GM23338 (cell line): ENCODE measurements around the gene ARHGAP4. TPM values are rescaled to one million over a fixed set of nuclear protein-coding genes. Genes with fewer than 3 reads are reported as not detected.

Source experiments
- ATAC-seq: fragments of 200-7000 bp; cut with Tn5 transposase; 3 replicates; pipeline ENCODE4 v1.9.1; 2020
- DNase-seq: peaks from one replicate; pipeline ENCODE4 v3.0.0-alpha.2; 2015; ENCODE audit warnings: low spot score
- H2AFZ ChIP-seq: fragments of 200-600 bp; sonication (generic); 2 replicates; pipeline ENCODE4 v1.8.0; 2016; ENCODE audit warnings: antibody characterized with exemption, mild to moderate bottlenecking, moderate library complexity
- H3F3A ChIP-seq: fragments of 200-600 bp; sonication (generic); replicated peaks from 2 replicates; pipeline ENCODE4 v1.8.0; 2017; ENCODE audit warnings: antibody characterized with exemption, mixed run types, low read depth
- H3K27ac ChIP-seq: fragments of 200-600 bp; sonication (generic); 2 replicates; pipeline ENCODE4 v1.6.1; 2016; ENCODE audit warnings: low read depth
- H3K27me3 ChIP-seq: fragments of 200-600 bp; sonication (generic); 2 replicates; pipeline ENCODE4 v1.8.0; 2016; ENCODE audit warnings: mild to moderate bottlenecking, mixed run types, moderate library complexity; ENCODE audit not compliant: insufficient read depth
- H3K36me3 ChIP-seq: fragments of 200-600 bp; sonication (generic); 2 replicates; pipeline ENCODE4 v1.8.0; 2016; ENCODE audit warnings: mild to moderate bottlenecking; ENCODE audit not compliant: insufficient read depth
- H3K4me1 ChIP-seq: fragments of 200-600 bp; sonication (generic); 2 replicates; pipeline ENCODE4 v1.8.0; 2016; ENCODE audit warnings: mild to moderate bottlenecking, moderate library complexity; ENCODE audit not compliant: insufficient read depth
- H3K4me2 ChIP-seq: fragments of 200-600 bp; sonication (generic); 2 replicates; pipeline ENCODE4 v1.7.1; 2017; ENCODE audit warnings: mixed run types
- H3K4me3 ChIP-seq: fragments of 200-600 bp; sonication (generic); 2 replicates; pipeline ENCODE4 v1.6.1; 2016; ENCODE audit warnings: mixed run types
- H3K79me2 ChIP-seq: fragments of 200-600 bp; sonication (generic); replicated peaks from 2 replicates; pipeline ENCODE4 v1.8.0; 2017; ENCODE audit warnings: mild to moderate bottlenecking; ENCODE audit not compliant: insufficient read depth
- H3K9me2 ChIP-seq: fragments of 200-600 bp; sonication (generic); 2 replicates; pipeline ENCODE4 v1.8.0; 2017; ENCODE audit not compliant: insufficient read depth
- H4K20me1 ChIP-seq: fragments of 200-600 bp; sonication (generic); replicated peaks from 2 replicates; pipeline ENCODE4 v1.8.0; 2017; ENCODE audit warnings: mild to moderate bottlenecking; ENCODE audit not compliant: insufficient read depth
- H3K27ac Mint-ChIP-seq: 2 replicates; pipeline ENCODE4 v1.8.0; 2020; ENCODE audit warnings: inconsistent platforms, mild to moderate bottlenecking, moderate library complexity, mixed read lengths
- H3K27me3 Mint-ChIP-seq: 3 replicates; pipeline ENCODE4 v1.8.0; 2022; ENCODE audit warnings: low read depth, mild to moderate bottlenecking, moderate library complexity, mixed read lengths, inconsistent platforms; ENCODE audit not compliant: insufficient read depth, poor library complexity
- H3K36me3 Mint-ChIP-seq: 3 replicates; pipeline ENCODE4 v1.8.0; 2021; ENCODE audit warnings: low read depth, mild to moderate bottlenecking, inconsistent platforms, moderate library complexity, mixed read lengths
- H3K4me1 Mint-ChIP-seq: 3 replicates; pipeline ENCODE4 v1.8.0; 2020; ENCODE audit warnings: mild to moderate bottlenecking, inconsistent platforms, mixed read lengths
- H3K4me3 Mint-ChIP-seq: 3 replicates; pipeline ENCODE4 v1.8.0; 2021; ENCODE audit warnings: moderate library complexity, mild to moderate bottlenecking, inconsistent platforms, mixed read lengths
- H3K9me3 Mint-ChIP-seq: 3 replicates; pipeline ENCODE4 v1.8.0; 2020; ENCODE audit warnings: moderate library complexity, mild to moderate bottlenecking, inconsistent platforms, mixed read lengths
- JUNB ChIP-seq: IDR thresholded peaks from one replicate; pipeline ENCODE4 v1.6.1; 2016; ENCODE audit warnings: antibody characterized with exemption; ENCODE audit not compliant: unreplicated experiment
- POLR2AphosphoS5 ChIP-seq: IDR thresholded peaks from 2 replicates; pipeline ENCODE4 v1.6.1; 2016; ENCODE audit warnings: antibody characterized with exemption, low read depth
- STAT1 ChIP-seq: IDR thresholded peaks from one replicate; pipeline ENCODE4 v1.6.1; 2016; ENCODE audit warnings: antibody characterized with exemption; ENCODE audit not compliant: unreplicated experiment
- ZNF114 ChIP-seq: fragments of 250-450 bp; sonication (Bioruptor Pico); IDR thresholded peaks from 2 replicates; pipeline ENCODE4 v1.5.0; 2020; ENCODE audit warnings: mild to moderate bottlenecking, moderate library complexity
- polyA plus RNA-seq: library from polyadenylated mRNA; unstranded; fragments of >200 nt; fragmentation: Nextera tagmentation; extraction: Ambion mirVana; gene quantifications from 2 replicates; pipeline ENCODE4 v1.2.1, GENCODE V29; 2016
- total RNA-seq: library from RNA; depleted of rRNA; stranded (reverse); fragments of >200 nt; shearing (Covaris generic); gene quantifications from 2 replicates; pipeline ENCODE4 v1.2.3, GENCODE V29; 2014
- TF ChIP-seq, protein P1 (sequence below): IDR thresholded peaks from one replicate; pipeline ENCODE4 v1.6.1; 2018; ENCODE audit warnings: antibody characterized with exemption; ENCODE audit not compliant: unreplicated experiment
- TF ChIP-seq, protein P2 (sequence below): fragments of 250-450 bp; sonication (Bioruptor Pico); IDR thresholded peaks from 2 replicates; pipeline ENCODE4 v1.5.0; 2020; ENCODE audit warnings: mild to moderate bottlenecking, moderate library complexity

Gene ARHGAP4
- total and polyA plus RNA-seq, 2 experiments from 2014 or later, result 21.5 to 59.5 TPM

- no peak overlapping the region for H2AFZ ChIP-seq
- H3K79me2 ChIP-seq, result peaks cover 12% of the 10 kb centered on the region
- 0 out of 2 replicates have a peak, but pooled peaks cover 5% of the 10 kb centered on the region for H3F3A ChIP-seq
- Mint-ChIP-seq H3K4me3 (no peak overlapping the region), H3K27ac (no peak overlapping the region), H3K9me3 (no peaks in the 10 kb centered on the region; the same call in 2 of the 3 replicates), H3K27me3 (peaks cover 11% of the 10 kb centered on the region), H3K4me1 (peaks cover 13% of the 10 kb centered on the region), H3K36me3 (peaks cover 27% of the 10 kb centered on the region)
- no peak overlapping the region for H3K4me2 ChIP-seq
- no peaks in the 10 kb centered on the region for H3K9me2 ChIP-seq
- H3K4me3 ChIP-seq, result no peak overlapping the region
- no peaks in the 10 kb centered on the region; the same call in 1 of the 2 replicates for H4K20me1 ChIP-seq
- H3K27ac ChIP-seq, result no peak overlapping the region
- TF ChIP-seq STAT1 (no peak), JUNB (no peak), POLR2AphosphoS5 (no peak), ZNF114 (CRISPR knock-in tag) (no peak)
- TF ChIP-seq, protein P1, sequence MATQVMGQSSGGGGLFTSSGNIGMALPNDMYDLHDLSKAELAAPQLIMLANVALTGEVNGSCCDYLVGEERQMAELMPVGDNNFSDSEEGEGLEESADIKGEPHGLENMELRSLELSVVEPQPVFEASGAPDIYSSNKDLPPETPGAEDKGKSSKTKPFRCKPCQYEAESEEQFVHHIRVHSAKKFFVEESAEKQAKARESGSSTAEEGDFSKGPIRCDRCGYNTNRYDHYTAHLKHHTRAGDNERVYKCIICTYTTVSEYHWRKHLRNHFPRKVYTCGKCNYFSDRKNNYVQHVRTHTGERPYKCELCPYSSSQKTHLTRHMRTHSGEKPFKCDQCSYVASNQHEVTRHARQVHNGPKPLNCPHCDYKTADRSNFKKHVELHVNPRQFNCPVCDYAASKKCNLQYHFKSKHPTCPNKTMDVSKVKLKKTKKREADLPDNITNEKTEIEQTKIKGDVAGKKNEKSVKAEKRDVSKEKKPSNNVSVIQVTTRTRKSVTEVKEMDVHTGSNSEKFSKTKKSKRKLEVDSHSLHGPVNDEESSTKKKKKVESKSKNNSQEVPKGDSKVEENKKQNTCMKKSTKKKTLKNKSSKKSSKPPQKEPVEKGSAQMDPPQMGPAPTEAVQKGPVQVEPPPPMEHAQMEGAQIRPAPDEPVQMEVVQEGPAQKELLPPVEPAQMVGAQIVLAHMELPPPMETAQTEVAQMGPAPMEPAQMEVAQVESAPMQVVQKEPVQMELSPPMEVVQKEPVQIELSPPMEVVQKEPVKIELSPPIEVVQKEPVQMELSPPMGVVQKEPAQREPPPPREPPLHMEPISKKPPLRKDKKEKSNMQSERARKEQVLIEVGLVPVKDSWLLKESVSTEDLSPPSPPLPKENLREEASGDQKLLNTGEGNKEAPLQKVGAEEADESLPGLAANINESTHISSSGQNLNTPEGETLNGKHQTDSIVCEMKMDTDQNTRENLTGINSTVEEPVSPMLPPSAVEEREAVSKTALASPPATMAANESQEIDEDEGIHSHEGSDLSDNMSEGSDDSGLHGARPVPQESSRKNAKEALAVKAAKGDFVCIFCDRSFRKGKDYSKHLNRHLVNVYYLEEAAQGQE, result no peak
- TF ChIP-seq, protein P2, sequence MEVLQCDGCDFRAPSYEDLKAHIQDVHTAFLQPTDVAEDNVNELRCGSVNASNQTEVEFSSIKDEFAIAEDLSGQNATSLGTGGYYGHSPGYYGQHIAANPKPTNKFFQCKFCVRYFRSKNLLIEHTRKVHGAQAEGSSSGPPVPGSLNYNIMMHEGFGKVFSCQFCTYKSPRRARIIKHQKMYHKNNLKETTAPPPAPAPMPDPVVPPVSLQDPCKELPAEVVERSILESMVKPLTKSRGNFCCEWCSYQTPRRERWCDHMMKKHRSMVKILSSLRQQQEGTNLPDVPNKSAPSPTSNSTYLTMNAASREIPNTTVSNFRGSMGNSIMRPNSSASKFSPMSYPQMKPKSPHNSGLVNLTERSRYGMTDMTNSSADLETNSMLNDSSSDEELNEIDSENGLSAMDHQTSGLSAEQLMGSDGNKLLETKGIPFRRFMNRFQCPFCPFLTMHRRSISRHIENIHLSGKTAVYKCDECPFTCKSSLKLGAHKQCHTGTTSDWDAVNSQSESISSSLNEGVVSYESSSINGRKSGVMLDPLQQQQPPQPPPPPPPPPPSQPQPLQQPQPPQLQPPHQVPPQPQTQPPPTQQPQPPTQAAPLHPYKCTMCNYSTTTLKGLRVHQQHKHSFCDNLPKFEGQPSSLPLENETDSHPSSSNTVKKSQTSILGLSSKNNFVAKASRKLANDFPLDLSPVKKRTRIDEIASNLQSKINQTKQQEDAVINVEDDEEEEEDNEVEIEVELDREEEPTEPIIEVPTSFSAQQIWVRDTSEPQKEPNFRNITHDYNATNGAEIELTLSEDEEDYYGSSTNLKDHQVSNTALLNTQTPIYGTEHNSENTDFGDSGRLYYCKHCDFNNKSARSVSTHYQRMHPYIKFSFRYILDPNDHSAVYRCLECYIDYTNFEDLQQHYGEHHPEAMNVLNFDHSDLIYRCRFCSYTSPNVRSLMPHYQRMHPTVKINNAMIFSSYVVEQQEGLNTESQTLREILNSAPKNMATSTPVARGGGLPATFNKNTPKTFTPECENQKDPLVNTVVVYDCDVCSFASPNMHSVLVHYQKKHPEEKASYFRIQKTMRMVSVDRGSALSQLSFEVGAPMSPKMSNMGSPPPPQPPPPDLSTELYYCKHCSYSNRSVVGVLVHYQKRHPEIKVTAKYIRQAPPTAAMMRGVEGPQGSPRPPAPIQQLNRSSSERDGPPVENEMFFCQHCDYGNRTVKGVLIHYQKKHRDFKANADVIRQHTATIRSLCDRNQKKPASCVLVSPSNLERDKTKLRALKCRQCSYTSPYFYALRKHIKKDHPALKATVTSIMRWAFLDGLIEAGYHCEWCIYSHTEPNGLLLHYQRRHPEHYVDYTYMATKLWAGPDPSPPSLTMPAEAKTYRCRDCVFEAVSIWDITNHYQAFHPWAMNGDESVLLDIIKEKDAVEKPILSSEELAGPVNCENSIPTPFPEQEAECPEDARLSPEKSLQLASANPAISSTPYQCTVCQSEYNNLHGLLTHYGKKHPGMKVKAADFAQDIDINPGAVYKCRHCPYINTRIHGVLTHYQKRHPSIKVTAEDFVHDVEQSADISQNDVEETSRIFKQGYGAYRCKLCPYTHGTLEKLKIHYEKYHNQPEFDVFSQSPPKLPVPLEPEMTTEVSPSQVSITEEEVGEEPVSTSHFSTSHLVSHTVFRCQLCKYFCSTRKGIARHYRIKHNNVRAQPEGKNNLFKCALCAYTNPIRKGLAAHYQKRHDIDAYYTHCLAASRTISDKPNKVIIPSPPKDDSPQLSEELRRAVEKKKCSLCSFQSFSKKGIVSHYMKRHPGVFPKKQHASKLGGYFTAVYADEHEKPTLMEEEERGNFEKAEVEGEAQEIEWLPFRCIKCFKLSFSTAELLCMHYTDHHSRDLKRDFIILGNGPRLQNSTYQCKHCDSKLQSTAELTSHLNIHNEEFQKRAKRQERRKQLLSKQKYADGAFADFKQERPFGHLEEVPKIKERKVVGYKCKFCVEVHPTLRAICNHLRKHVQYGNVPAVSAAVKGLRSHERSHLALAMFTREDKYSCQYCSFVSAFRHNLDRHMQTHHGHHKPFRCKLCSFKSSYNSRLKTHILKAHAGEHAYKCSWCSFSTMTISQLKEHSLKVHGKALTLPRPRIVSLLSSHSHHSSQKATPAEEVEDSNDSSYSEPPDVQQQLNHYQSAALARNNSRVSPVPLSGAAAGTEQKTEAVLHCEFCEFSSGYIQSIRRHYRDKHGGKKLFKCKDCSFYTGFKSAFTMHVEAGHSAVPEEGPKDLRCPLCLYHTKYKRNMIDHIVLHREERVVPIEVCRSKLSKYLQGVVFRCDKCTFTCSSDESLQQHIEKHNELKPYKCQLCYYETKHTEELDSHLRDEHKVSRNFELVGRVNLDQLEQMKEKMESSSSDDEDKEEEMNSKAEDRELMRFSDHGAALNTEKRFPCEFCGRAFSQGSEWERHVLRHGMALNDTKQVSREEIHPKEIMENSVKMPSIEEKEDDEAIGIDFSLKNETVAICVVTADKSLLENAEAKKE (CRISPR knock-in tag), result no peak
- H3K36me3 ChIP-seq, result no peaks in the 10 kb centered on the region
- no peak for DNase-seq
- peaks cover 3% of the 10 kb centered on the region; the same call in 1 of the 2 replicates for H3K4me1 ChIP-seq
- ATAC-seq, result no peak
- no peaks in the 10 kb centered on the region for H3K27me3 ChIP-seq
Measured at GRCh38 chrX:153931748-153932147, 5.7 kb upstream of the ARHGAP4 start.
